Esophagus muscularis mucosa (tissue), 3 donors: Measurements from ENCODE around the gene EML3.

ENCODE experiments used
- CTCF ChIP-seq, 3 experiments: fragments of 200-600 bp in 2 of 3; fragments of 450-650 bp in 1 of 3; sonication (generic) in 2 of 3; IDR thresholded peaks; one replicate each; pipeline ENCODE4 v1.5.1; 2017 to 2019; ENCODE audit warnings: antibody characterized with exemption in 3 of 3, mild to moderate bottlenecking in 2 of 3, moderate library complexity in 1 of 3
- EP300 ChIP-seq: sonication (generic); formaldehyde crosslinking; IDR thresholded peaks from one replicate; pipeline ENCODE4 v1.6.1; 2017; ENCODE audit warnings: antibody characterized with exemption

- TF ChIP-seq CTCF (IDR thresholded peaks at IDR 0.05) (no peak), EP300 (no peak)
These were observed 55.5 kb downstream of the EML3 start for GRCh38 chr11:62556875-62557631.
